IMR-90 (cell line): ENCODE data around the gene COX19.

Experiments used
- BHLHE40 ChIP-seq: fragments of 150-350 bp; IDR thresholded peaks from 2 replicates; pipeline ENCODE4 v1.6.1; 2016; ENCODE audit warnings: mild to moderate bottlenecking, low read depth, low read length
- CHD1 ChIP-seq: IDR thresholded peaks from 2 replicates; pipeline ENCODE4 v1.6.1; 2012; ENCODE audit warnings: low read depth, low read length, improper control_type of control experiment
- FOS ChIP-seq: fragments of 150-350 bp; IDR thresholded peaks from 2 replicates; pipeline ENCODE4 v1.6.1; 2016; ENCODE audit warnings: low read depth, low read length
- MAFK ChIP-seq: IDR thresholded peaks from 2 replicates; pipeline ENCODE4 v1.6.1; 2012; ENCODE audit warnings: low read depth, low read length, improper control_type of control experiment
- MXI1 ChIP-seq: IDR thresholded peaks from 2 replicates; pipeline ENCODE4 v1.6.1; 2012; ENCODE audit warnings: low read depth, mild to moderate bottlenecking, low read length, moderate library complexity, borderline replicate concordance
- POLR2A ChIP-seq: IDR thresholded peaks from 2 replicates; pipeline ENCODE4 v1.6.1; 2012; ENCODE audit warnings: mild to moderate bottlenecking, low read depth, low read length
- RAD21 ChIP-seq: IDR thresholded peaks from 2 replicates; pipeline ENCODE4 v1.6.1; 2012; ENCODE audit warnings: low read length, improper control_type of control experiment
- RFX5 ChIP-seq: IDR thresholded peaks from 2 replicates; pipeline ENCODE4 v1.8.0; 2012; ENCODE audit warnings: low read depth, mild to moderate bottlenecking, low read length, moderate library complexity
- SMC3 ChIP-seq: fragments of 150-350 bp; IDR thresholded peaks from 2 replicates; pipeline ENCODE4 v1.6.1; 2016; ENCODE audit warnings: low read depth, mild to moderate bottlenecking, antibody characterized with exemption, low read length, moderate library complexity
- TF ChIP-seq, protein P1 (sequence below): conservative IDR thresholded peaks from 2 replicates; pipeline ENCODE4 v1.5.1; 2012; ENCODE audit warnings: mild to moderate bottlenecking, low read depth, low read length, improper control_type of control experiment

DNA sequence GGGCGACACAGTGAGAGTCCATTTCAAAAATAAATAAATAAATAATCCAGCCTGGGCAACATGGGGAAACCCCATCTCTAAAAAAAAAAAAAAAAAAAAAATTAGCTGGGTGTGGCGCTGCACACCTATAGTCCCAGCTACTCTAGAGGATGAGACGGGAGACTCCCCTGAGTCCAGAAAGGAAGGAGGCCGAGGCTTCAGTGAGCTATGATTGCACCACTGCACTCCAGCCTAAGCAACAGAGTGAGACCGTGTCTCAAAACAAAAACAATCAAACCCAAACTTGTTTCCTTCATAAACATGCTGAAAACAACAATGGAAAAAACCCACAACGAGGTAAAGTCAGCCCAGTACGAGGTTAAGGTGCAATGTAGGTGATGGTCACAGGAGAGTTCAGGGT, 1.2 kb downstream of the COX19 start:
- TF ChIP-seq, protein P1, sequence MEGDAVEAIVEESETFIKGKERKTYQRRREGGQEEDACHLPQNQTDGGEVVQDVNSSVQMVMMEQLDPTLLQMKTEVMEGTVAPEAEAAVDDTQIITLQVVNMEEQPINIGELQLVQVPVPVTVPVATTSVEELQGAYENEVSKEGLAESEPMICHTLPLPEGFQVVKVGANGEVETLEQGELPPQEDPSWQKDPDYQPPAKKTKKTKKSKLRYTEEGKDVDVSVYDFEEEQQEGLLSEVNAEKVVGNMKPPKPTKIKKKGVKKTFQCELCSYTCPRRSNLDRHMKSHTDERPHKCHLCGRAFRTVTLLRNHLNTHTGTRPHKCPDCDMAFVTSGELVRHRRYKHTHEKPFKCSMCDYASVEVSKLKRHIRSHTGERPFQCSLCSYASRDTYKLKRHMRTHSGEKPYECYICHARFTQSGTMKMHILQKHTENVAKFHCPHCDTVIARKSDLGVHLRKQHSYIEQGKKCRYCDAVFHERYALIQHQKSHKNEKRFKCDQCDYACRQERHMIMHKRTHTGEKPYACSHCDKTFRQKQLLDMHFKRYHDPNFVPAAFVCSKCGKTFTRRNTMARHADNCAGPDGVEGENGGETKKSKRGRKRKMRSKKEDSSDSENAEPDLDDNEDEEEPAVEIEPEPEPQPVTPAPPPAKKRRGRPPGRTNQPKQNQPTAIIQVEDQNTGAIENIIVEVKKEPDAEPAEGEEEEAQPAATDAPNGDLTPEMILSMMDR, result no peak
- no peak for TF ChIP-seq RFX5
- no peak for TF ChIP-seq POLR2A
- TF ChIP-seq MAFK, result no peak
- TF ChIP-seq CHD1, result no peak
- TF ChIP-seq MXI1, result no peak
- no peak for TF ChIP-seq SMC3
- TF ChIP-seq FOS, result no peak
- no peak for TF ChIP-seq BHLHE40
- TF ChIP-seq RAD21, result no peak
